ENCODE data around the gene RSRC1. TPM values are rescaled to one million over a fixed set of nuclear protein-coding genes. Genes with fewer than 3 reads are reported as not detected.
"Not testable (repeated sequence)": the region's sequence is repeated elsewhere in the genome, so short reads cannot be mapped to it uniquely, and the experiment has no call there.

RSRC1 gene
- total RNA-seq, 1 experiment from 2014 or later: 48.3 TPM

DNA sequence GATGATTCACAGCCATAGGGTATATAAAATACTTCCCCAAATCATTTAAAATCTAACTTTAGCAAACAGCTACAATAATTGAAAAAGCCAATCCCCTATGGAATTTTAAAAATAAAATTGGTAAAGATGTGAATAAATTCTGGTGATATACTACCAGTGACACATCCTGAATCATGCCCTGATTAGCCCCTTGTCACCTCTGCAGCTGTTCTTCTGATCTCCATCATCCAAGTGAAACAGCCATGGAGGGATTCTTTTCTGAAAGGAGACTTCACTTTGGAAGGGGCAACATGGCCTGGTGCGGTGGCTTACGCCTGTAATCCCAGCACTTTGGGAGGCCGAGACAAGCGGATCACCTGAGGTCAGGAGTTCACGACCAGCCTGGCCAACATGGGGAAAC is 345.5 kb downstream of the RSRC1 start:
- no peak for DNase-seq (ENCODE audit: low read depth)

DNA sequence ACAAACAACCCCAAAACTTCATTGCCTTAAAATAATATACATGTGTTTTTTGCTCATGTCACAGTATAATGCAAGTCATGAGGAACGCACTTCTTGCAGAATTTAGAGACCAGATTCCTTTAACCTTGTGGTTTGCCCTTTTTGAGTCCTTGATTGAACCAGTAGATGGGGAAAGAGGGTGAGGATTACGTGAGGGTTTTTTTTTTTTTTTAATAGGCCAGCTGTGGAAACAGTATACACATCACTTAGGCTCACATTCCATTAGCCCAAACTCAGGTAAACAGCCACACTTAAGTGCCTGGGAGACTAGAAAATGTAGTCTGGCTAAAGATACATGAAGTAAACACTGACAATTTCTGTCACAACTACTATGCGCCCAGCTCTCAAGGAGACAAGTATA is 346.2 kb downstream of the RSRC1 start:
- DNase-seq (ENCODE audit: low read depth): peak; percentile 10

DNA sequence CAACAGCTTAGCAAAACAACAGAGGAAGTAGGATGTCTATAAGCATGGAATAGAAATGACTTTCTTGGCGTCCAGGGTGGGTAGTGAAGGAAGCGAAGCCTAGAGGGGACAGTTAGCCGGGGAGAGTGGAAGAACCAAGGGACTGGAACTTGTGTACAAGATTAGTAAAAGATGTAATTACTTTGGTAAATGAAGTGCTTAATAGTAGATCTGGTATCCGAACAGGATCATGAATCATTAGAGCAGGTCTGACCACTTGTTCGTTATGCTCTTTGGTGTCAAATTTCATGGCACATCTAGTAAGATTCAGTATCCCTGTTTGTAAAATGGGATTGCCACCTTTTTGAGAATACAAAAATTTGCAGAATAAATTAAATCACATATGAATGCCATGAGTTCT is 348.6 kb downstream of the RSRC1 start:
- no peak for DNase-seq (ENCODE audit: low read depth)

DNA sequence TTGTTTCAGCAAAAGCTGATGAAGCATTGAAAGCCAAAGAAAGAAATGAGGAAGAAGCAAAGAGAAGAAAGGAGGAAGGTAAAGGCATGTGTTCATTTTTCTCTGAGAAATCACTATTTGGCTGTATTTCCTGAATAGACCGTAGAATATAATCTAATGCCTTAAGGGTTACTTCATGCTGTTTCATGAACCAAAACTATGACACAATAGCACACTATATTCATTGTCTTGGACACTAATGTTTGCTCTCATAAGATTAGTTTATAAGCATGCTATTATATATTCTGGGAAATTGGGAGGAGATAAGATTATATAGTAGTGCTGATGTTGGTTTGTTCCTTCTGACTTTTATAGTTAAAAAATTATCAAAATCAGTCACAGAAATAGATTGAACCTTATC is 351.0 kb downstream of the RSRC1 start:
- no peak for DNase-seq (ENCODE audit: low read depth)

DNA sequence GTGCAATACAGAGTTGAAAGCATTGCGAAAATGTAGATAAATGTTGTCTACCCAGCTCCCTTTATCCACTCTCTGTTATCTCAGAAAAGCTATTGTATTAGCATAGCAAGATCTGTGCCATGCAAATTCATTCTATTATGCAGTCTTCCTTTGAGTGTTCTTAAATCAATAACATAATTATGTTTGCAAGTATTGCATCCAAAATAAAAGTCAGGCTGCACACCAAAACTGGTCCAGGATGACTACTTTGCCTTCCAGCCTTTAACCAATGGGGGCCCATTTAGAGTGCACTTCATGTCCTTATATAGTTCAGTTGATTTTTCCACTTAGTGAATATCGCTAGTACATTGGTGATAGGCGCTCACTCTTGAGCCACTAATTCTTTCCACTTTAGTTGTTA is 353.7 kb downstream of the RSRC1 start:
- no peak for DNase-seq (ENCODE audit: low read depth)

DNA sequence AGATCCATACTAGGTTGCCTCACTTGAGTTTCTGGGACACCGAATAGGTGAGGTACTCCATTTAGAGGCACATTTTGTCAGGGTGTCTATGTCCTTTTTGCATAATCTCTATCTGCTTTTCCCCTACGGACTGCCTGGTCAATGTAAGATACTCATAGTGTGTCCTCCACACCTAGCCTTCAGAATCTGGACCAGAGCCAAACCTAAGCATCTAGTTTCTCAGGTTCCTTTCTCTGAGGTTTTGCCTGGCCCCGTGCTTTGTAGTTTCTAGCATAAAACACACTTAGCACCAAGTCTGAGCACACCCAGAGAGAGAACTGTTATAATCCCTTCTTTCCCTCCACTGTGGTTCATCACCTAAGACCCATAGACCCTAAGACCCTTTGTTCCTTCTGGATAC is 355.2 kb downstream of the RSRC1 start:
- DNase-seq (ENCODE audit: low read depth): no peak

DNA sequence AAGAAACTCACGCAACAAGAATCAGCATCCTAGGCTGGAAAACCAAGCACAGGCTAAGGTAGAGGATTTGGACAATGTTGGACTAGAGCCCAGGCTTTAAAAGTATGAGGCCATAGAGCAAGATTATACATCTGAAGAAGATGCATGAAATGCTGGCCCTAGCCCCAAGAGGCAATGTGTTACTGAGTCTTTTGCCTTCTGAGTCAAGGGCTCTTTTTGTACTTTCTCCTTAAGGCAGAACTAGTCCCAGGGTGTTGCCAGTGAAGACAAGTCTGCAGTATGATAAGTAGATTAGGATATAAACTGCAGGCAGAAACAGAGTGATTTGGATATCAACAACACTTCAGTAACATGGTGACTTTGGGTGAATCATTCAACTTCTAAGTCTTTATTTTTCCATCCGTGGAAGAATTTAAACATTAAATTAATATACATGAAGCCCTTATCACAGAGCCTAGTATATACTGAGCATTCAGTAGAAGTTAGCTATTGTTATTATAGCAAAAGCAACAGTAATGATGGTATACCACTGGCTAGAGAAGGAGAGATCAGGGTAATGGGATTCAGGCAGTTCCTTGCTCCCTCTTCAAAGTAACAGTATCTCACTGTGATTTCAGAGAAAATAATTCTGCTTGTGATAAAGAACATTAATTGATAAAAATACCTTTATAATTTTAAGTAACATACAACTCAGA is 361.2 kb downstream of the RSRC1 start:
- DNase-seq (ENCODE audit: low read depth): no peak

DNA sequence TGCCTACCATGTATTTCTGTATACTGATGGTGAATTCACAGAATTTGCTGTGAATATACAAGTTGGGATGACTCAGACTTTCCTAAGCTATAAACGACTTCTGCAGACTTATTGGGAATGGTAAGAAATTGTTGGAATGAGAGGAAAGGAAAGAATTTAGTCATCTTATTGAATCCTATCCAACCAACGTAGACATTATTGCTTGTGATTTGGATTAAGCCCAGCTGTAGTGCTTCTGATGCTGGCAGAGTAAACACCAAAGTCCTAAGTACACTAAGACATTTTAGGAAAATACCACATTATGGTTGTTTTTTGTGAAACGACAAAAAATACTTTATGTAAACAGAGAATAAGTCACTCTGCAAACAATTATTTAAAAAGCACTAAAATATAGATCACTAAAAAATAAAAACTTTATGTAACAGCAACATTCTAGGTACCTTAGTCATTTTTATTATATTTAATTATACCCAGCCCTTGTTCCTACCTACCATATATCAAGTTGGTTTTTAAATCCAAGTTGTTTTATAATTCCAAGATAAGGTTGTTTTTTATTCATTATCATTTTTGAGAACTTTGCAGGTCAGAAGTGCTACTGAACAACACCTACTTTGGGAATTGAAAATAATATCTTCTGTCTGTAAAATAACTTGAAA is 361.9 kb downstream of the RSRC1 start:
- peak; percentile 88 for DNase-seq (ENCODE audit: low read depth)

DNA sequence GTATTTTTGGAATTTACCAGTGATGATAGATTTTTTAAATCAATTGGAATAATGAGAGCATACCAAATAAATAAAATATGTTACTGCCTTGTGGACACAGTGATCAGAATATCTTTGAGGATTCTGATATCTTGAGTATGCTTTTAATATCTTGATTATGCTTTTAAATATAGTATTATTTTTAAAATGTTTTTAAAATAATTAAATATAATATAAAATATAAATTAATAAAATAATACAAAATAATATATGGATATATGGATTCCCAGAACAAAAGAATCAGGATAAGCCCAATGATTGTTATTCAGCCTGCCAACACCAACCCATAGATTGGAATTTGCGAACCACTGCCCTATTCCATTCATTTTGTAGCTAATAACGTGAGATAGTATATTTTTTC is 369.2 kb downstream of the RSRC1 start:
- no peak for DNase-seq (ENCODE audit: low read depth)

DNA sequence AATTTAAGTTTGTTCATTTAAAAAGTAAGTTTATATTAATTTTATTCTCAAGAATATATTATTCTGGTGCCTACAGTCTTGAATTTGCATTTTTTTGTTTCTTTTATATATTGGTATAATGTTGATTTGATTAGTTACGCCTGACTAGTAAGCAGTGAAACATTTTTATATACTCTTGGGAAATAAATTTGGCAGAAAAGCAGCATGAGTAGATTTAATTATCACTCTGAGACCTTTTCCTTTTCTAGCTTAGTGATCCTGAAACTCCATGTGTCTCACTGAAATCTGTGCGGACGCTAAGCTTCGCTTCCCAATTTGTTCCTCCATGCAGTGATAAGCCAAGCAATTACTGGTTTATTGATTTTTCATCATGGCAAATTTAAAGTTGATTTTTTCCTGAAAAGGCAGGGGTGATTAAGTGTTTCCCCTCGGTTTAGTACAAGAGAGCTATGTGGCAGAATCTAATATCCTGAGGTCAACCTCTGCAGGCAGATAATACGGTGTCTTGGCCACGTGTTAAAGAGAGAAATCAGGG is 373.9 kb downstream of the RSRC1 start:
- DNase-seq (ENCODE audit: low read depth): no peak

DNA sequence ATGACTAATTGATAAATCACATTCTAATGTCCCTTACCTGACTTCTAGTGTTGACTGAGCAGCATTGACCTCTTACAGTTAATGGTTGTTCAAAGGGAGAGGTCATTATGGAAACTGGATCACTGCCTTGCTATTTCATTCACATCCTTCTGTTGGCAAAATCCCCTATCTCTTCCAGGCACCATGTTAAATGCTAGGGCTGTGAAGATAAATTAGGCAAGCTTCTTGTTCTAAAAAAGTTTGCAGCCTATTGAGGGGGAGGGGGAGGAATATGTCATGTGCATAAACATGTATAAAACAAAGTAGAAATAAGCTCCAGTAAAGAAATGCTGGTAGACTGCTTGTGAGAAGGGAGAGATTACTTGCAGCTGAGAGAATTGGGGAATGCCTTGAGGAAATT is 376.3 kb downstream of the RSRC1 start:
- DNase-seq (ENCODE audit: low read depth): no peak

DNA sequence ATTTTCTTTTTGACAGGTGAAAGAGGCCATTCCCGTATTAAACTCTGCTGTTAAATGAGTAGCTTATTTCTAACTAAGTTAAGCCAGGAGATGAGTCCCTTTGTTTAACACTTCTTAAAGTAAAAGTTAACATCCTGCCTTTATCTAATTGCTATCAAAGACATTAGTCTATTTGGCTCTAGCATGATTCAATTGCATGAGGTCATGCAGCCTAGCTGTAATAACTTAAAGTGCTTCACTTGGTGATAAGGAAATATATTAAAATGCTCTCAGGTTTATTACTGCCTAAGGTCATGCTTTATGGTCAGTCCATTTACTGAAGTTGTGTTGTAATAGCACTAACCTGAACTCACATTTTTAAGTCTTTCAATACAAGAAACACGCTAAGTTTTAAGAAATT is 378.8 kb downstream of the RSRC1 start:
- no peak for DNase-seq (ENCODE audit: low read depth)

DNA sequence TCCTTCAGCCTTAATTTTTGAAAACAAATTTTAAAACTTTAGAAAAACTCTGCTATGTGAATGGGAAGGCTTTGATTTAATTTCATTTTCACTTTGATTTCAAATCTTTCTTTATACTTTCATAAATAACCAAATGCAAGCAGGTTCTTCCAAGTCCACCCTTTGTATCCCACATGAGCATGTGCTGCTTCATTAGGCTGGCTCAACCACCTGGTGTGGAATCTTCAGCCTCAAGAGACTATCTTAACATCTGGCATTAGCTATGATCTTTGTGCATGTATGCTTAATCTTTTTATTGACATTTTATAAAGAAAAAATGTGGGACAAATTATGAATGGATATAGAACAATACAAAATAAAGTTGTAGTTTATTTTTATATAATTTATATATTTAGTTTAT is 379.3 kb downstream of the RSRC1 start:
- DNase-seq (ENCODE audit: low read depth): no peak

DNA sequence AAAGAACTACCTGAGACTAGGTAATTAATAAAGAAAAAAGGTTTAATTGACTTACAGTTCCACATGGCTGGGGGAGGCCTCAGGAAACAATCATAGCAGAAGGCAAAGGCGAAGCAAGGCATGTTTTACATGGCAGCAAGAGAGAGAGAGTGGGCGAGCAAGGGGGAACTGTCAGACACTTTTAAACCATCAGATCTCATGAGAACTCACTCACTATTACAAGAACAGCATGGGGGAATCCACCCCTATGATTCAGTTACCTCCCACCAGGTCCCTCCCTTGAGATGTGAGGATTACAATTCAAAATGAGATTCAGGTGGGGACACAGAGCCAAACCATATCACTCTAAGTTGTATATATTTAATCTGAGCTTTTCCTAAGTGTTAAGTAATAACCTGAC is 382.1 kb downstream of the RSRC1 start:
- no peak for DNase-seq (ENCODE audit: low read depth)

DNA sequence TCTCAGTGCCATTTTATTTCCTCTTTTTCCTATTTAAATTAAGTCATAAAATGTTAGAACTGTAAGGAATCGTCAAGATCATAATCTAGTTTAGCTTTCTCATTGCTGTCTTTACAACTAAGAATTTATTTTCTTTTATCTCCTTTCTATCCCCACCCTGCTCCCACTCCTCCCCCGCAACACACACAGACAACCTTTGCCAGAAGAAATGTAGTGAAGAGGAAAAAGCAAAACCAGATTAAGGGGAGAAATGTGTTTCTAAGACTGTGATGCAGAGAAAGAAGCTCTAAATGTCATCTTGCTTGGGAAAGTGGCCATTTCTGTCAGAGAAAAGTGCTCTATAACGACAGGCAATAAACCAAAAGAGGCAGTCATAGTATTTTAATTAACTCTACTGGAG is 382.8 kb downstream of the RSRC1 start:
- no peak for DNase-seq (ENCODE audit: low read depth)

DNA sequence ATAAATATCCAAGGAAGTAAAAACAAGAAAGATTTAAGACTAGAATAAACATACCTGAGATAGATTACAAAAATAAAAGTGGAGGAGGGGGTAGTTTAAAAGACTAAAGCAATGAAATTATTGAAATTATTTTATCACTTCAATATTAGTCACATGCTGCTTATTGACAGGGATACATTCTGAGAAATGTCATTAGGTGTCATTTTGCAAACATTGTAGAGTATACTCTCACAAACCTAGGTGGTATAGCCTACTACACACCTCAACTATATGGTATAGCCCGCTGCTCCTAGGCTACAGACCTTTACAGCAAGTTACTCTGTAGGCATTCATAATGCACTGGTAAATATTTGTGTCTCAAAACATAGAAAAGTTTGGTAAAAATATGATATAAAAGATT is 384.0 kb downstream of the RSRC1 start:
- no peak for DNase-seq (ENCODE audit: low read depth)

DNA sequence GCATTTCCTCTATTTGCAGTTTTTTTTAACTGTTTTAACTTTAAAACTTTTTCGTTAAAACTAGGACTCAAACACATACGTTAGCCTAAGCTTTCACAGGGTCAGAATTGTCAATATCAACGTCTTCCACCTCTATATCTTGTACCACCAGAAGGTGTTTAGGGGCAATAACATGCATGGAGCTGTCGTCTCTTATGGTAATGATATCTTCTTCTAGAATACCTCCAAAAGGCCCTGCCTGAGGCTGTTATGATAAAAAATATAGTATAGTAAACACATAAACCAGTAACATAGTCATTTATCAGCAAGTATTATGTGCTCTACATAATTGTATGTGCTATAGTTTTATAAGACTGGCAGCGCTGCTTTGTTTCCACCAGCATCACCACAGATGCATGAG is 384.8 kb downstream of the RSRC1 start:
- DNase-seq (ENCODE audit: low read depth): no peak

DNA sequence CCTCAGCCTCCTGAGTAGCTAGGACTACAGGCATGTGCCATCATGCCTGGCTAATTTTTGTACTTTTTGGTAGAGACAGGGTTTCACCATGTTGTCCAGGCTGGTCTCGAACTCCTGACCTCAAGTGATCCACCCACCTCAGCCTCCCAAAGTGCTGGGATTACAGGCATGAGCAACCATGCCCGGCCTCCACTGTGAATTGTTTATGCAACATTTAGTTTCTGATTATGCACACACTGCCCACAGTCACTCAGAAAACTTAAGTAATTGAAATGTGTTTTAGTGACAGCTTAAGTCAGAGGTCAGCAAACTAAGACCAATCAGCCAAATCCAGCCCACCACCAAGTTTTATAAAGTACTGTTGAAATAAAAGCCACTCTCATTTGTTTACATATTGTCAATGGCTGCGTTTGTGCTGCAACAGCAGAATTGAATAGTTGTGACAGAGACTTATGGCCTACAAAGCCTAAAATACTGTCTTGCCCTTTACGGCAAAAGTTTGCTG is 385.6 kb downstream of the RSRC1 start:
- not testable (repeated sequence) for DNase-seq (ENCODE audit: low read depth)

DNA sequence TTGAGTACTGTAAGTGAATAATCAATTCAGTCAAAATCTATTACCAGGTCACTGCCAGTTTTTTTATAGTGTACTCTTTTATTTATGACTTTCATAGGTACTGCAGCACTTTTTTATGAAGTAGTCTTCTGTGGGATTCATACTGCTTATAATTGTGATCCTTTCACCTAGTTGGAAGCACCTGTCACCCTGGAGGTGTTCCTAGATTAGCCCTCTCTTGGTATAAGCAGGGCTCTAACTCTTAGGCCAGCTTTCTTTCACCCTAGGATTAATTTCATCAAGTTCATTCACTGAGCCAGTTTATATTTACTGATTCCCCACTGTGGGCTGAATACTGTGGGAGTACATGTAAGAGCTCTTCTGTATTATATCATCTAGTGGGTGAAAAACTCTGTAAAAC is 395.2 kb downstream of the RSRC1 start:
- DNase-seq (ENCODE audit: low read depth): no peak

DNA sequence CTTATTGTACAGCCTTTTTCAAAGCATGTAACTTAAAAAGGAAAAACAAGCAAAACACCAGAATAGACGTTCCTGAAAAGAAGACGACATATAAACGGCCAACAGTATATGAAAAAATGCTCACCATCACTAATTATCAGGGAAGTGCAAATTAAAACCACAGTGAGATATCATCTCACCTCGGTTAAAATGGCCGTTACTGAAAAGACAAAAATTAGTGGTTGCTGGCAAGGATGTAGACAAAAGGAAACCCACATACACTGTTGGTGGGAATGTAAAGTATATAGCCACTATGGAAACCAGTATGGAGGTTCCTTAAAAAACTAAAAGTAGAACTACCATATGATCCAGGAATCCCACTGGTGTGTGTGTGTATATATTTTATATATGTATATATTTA is 396.6 kb downstream of the RSRC1 start:
- no peak for DNase-seq (ENCODE audit: low read depth)

DNA sequence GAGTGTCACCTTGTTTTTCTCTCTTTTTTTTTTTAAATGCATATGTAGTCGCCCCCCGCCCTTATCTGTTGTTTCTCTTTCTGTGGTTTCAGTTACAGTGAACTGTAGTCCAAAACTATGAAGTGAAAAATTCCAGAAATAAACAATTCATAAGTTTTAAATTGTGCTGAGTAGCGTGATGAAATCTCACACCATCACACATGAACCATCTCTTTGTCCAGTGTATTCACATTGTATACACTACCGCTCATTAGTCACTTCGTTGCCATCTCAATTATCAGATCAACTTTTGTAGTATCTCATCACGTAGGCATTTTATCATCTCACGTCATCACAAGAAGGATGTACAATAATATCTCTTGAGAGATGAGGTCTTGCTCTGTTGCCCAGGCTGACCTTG is 398.6 kb downstream of the RSRC1 start:
- DNase-seq (ENCODE audit: low read depth): peak; percentile 21

DNA sequence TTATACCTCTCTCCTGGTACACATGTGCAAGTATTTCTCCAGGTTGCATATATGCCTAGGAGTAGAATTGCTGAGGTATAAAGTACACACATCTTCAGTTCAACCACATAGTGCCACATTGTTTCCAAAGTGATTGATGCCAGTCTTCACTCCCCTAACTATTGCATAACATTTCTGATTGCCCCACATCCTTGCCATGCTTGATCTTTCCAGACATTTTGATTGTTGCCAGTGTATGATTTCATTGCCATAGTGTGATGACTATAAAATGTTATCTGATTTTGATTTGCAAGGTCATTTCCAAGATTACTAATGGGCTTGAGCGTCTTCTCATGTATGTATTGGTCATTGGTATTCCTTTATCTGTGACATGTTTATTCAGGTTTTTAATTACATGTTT is 400.0 kb downstream of the RSRC1 start:
- DNase-seq (ENCODE audit: low read depth): no peak

DNA sequence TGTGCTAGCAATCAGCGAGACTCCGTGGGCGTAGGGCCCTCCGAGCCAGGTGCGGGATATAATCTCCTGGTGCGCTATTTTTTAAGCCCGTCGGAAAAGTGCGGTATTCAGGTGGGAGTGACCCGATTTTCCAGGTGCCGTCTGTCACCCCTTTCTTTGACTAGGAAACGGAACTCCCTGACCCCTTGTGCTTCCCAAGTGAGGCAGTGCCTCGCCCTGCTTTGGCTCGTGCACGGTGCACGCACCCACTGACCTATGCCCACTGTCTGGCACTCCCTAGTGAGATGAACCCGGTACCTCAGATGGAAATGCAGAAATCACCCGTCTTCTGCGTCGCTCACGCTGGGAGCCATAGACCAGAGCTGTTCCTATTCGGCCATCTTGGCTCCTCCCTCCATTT is 406.8 kb downstream of the RSRC1 start:
- DNase-seq (ENCODE audit: low read depth): not testable (repeated sequence)

All from HT1080 (cell line).